HAP-1 (cell line): ENCODE results near the gene EML1.

Source experiments
- DNase-seq, 2 experiments: peaks; one replicate each; pipeline ENCODE4 v3.0.0-alpha.2; 2016 to 2020; ENCODE audit warnings: low spot score in 2 of 2
- H3K27me3 ChIP-seq: fragments of 250-450 bp; sonication (Bioruptor Pico); 2 replicates; pipeline ENCODE4 v1.5.1; 2020; ENCODE audit warnings: low read depth, mild to moderate bottlenecking, moderate library complexity
- H3K36me3 ChIP-seq: fragments of 250-450 bp; sonication (Bioruptor Pico); replicated peaks from 2 replicates; pipeline ENCODE4 v1.5.1; 2020; ENCODE audit warnings: mild to moderate bottlenecking
- H3K4me1 ChIP-seq: fragments of 250-450 bp; sonication (Bioruptor Pico); 2 replicates; pipeline ENCODE4 v1.5.1; 2020; ENCODE audit warnings: mild to moderate bottlenecking
- H3K4me3 ChIP-seq: fragments of 250-450 bp; sonication (Bioruptor Pico); 2 replicates; pipeline ENCODE4 v1.5.1; 2020; ENCODE audit warnings: mild to moderate bottlenecking, moderate library complexity
- H3K9me3 ChIP-seq: fragments of 250-450 bp; sonication (Bioruptor Pico); 2 replicates; pipeline ENCODE4 v1.5.1; 2020; ENCODE audit warnings: mild to moderate bottlenecking, moderate library complexity
- in situ Hi-C: fragments of 300-500 bp; cut with MboI; formaldehyde crosslinking; loops from 3 replicates; pipeline ENCODE4 v1.14.3; 2020; ENCODE audit warnings: low sequenced_read_pairs, inconsistent platforms, mixed read lengths

The EML1 gene

GRCh38 chr14:99822800-99823455 lies 29.7 kb downstream of the EML1 start:
- no peaks in the 10 kb centered on the region for H3K27me3 ChIP-seq
- peaks cover 10% of the 10 kb centered on the region for H3K4me1 ChIP-seq
- no peaks in the 10 kb centered on the region for H3K36me3 ChIP-seq
- no peak for DNase-seq
- no peak overlapping the region for H3K4me3 ChIP-seq
- H3K9me3 ChIP-seq = no peaks in the 10 kb centered on the region
- in situ Hi-C loops = no loop called here

GRCh38 chr14:99824776-99825175 lies 31.6 kb downstream of the EML1 start:
- Histone ChIP-seq H3K9me3 (no peaks in the 10 kb centered on the region), H3K27me3 (no peaks in the 10 kb centered on the region), H3K4me3 (no peak overlapping the region), H3K36me3 (no peaks in the 10 kb centered on the region), H3K4me1 (peaks cover 10% of the 10 kb centered on the region)
- no peak for DNase-seq
- in situ Hi-C loops = no loop called here

GRCh38 chr14:99829450-99829849 lies 36.2 kb downstream of the EML1 start:
- DNase-seq = no peak
- Histone ChIP-seq H3K4me1 (peaks cover 9% of the 10 kb centered on the region), H3K4me3 (no peak overlapping the region), H3K36me3 (no peaks in the 10 kb centered on the region), H3K9me3 (no peaks in the 10 kb centered on the region), H3K27me3 (no peaks in the 10 kb centered on the region)
- in situ Hi-C loops = no loop called here

GRCh38 chr14:99831303-99831702 lies 38.1 kb downstream of the EML1 start:
- no peaks in the 10 kb centered on the region for H3K27me3 ChIP-seq
- no peak for DNase-seq
- in situ Hi-C loops = no loop called here
- no peaks in the 10 kb centered on the region for H3K9me3 ChIP-seq
- H3K36me3 ChIP-seq = no peaks in the 10 kb centered on the region
- H3K4me3 ChIP-seq = no peak overlapping the region
- peaks cover 11% of the 10 kb centered on the region for H3K4me1 ChIP-seq

GRCh38 chr14:99831903-99832685 lies 38.9 kb downstream of the EML1 start:
- in situ Hi-C loops = no loop called here
- H3K27me3 ChIP-seq = no peaks in the 10 kb centered on the region
- H3K9me3 ChIP-seq = no peaks in the 10 kb centered on the region
- H3K36me3 ChIP-seq = no peaks in the 10 kb centered on the region
- peaks cover 14% of the 10 kb centered on the region for H3K4me1 ChIP-seq
- no peak overlapping the region for H3K4me3 ChIP-seq
- DNase-seq = no peak

- peaks cover 54% of the 10 kb centered on the region for H3K4me1 ChIP-seq
- in situ Hi-C loops = no loop called here
- no peak for DNase-seq
- no peak overlapping the region for H3K4me3 ChIP-seq
- no peaks in the 10 kb centered on the region for H3K27me3 ChIP-seq
- H3K36me3 ChIP-seq = no peaks in the 10 kb centered on the region
- H3K9me3 ChIP-seq = no peaks in the 10 kb centered on the region
These were observed 44.6 kb downstream of the EML1 start for GRCh38 chr14:99837822-99838221.

- H3K4me3 ChIP-seq = no peak overlapping the region
These were observed 45.5 kb downstream of the EML1 start for GRCh38 chr14:99838639-99839134.

GRCh38 chr14:99839696-99840095 lies 46.5 kb downstream of the EML1 start:
- no peaks in the 10 kb centered on the region for H3K36me3 ChIP-seq
- no peak for DNase-seq
- H3K4me1 ChIP-seq = peaks cover 49% of the 10 kb centered on the region
- in situ Hi-C loops = no loop called here
- no peaks in the 10 kb centered on the region for H3K9me3 ChIP-seq
- no peaks in the 10 kb centered on the region for H3K27me3 ChIP-seq
- no peak overlapping the region for H3K4me3 ChIP-seq

More at GRCh38 chr14:99838639-99839134, 45.5 kb downstream of the EML1 start:
- H3K4me1 ChIP-seq = peaks cover 49% of the 10 kb centered on the region
- in situ Hi-C loops = no loop called here
- H3K27me3 ChIP-seq = no peaks in the 10 kb centered on the region
- no peaks in the 10 kb centered on the region for H3K36me3 ChIP-seq
- no peaks in the 10 kb centered on the region for H3K9me3 ChIP-seq
- peak; percentile 45 to 49 for DNase-seq

GRCh38 chr14:99840265-99840664 lies 47.1 kb downstream of the EML1 start:
- in situ Hi-C loops = no loop called here
- H3K27me3 ChIP-seq = no peaks in the 10 kb centered on the region

GRCh38 chr14:99840774-99841305 lies 47.6 kb downstream of the EML1 start:
- H3K9me3 ChIP-seq = no peaks in the 10 kb centered on the region
- H3K4me1 ChIP-seq = peaks cover 49% of the 10 kb centered on the region
- no peaks in the 10 kb centered on the region for H3K27me3 ChIP-seq
- in situ Hi-C loops = no loop called here
- no peaks in the 10 kb centered on the region for H3K36me3 ChIP-seq
- DNase-seq = no peak
- H3K4me3 ChIP-seq = no peak overlapping the region

More at GRCh38 chr14:99840265-99840664, 47.1 kb downstream of the EML1 start:
- no peak for DNase-seq
- H3K36me3 ChIP-seq = no peaks in the 10 kb centered on the region
- no peaks in the 10 kb centered on the region for H3K9me3 ChIP-seq
- H3K4me3 ChIP-seq = no peak overlapping the region
- H3K4me1 ChIP-seq = peaks cover 49% of the 10 kb centered on the region

- H3K27me3 ChIP-seq = no peaks in the 10 kb centered on the region
- no peaks in the 10 kb centered on the region for H3K36me3 ChIP-seq
- peaks cover 45% of the 10 kb centered on the region for H3K4me1 ChIP-seq
- in situ Hi-C loops = no loop called here
- peak; percentile 34 to 42 for DNase-seq
- no peak overlapping the region for H3K4me3 ChIP-seq
- H3K9me3 ChIP-seq = no peaks in the 10 kb centered on the region
These were observed 48.3 kb downstream of the EML1 start for GRCh38 chr14:99841436-99842071.

- Histone ChIP-seq H3K4me1 (peaks cover 44% of the 10 kb centered on the region), H3K36me3 (no peaks in the 10 kb centered on the region), H3K4me3 (no peak overlapping the region), H3K9me3 (no peaks in the 10 kb centered on the region), H3K27me3 (no peaks in the 10 kb centered on the region)
- in situ Hi-C loops = no loop called here
- peak in 1 of 2 experiments; percentile 88 for DNase-seq
These were observed 48.9 kb downstream of the EML1 start for GRCh38 chr14:99842141-99842540.

- DNase-seq = no peak
- H3K4me3 ChIP-seq = no peak overlapping the region
- H3K4me1 ChIP-seq = peaks cover 13% of the 10 kb centered on the region
- no peaks in the 10 kb centered on the region for H3K9me3 ChIP-seq
- in situ Hi-C loops = no loop called here
- no peaks in the 10 kb centered on the region for H3K27me3 ChIP-seq
- H3K36me3 ChIP-seq = no peaks in the 10 kb centered on the region
These were observed 53.6 kb downstream of the EML1 start for GRCh38 chr14:99846808-99847207.

GRCh38 chr14:99850709-99851108 lies 57.5 kb downstream of the EML1 start:
- in situ Hi-C loops = no loop called here
- no peaks in the 10 kb centered on the region for H3K9me3 ChIP-seq
- no peaks in the 10 kb centered on the region for H3K27me3 ChIP-seq
- no peaks in the 10 kb centered on the region for H3K4me1 ChIP-seq
- H3K4me3 ChIP-seq = no peak overlapping the region
- H3K36me3 ChIP-seq = no peaks in the 10 kb centered on the region
- no peak for DNase-seq
